Trophoblast cell (in vitro differentiated cells and primary cell): ENCODE data around the gene DVL3.
A peak's percentile ranks its signal among the peaks of the same experiment; 100 is the strongest.

ENCODE experiments used
- DNase-seq, 2 donors: peaks; one replicate each; pipeline ENCODE4 v3.0.0-alpha.2; 2016
- H2AFZ ChIP-seq: 2 replicates; pipeline ENCODE4 v1.6.1; 2013; ENCODE audit warnings: low read length, moderate library complexity, mild to moderate bottlenecking; ENCODE audit not compliant: insufficient read depth, poor library complexity
- H2AK5ac ChIP-seq: 2 replicates; pipeline ENCODE4 v1.6.1; 2013; ENCODE audit warnings: mild to moderate bottlenecking, low read length
- H2BK120ac ChIP-seq: 2 replicates; pipeline ENCODE4 v1.6.1; 2013; ENCODE audit warnings: low read length, mild to moderate bottlenecking, moderate library complexity; ENCODE audit not compliant: insufficient read depth, poor library complexity
- H2BK12ac ChIP-seq: 2 replicates; pipeline ENCODE4 v1.6.1; 2013; ENCODE audit warnings: mild to moderate bottlenecking, low read length, moderate library complexity
- H2BK5ac ChIP-seq: 2 replicates; pipeline ENCODE4 v1.6.1; 2013; ENCODE audit warnings: low read length, low read depth, moderate library complexity, mild to moderate bottlenecking; ENCODE audit not compliant: poor library complexity
- H3K14ac ChIP-seq: 2 replicates; pipeline ENCODE4 v1.6.1; 2013; ENCODE audit warnings: mild to moderate bottlenecking, low read length
- H3K18ac ChIP-seq: 2 replicates; pipeline ENCODE4 v1.6.1; 2013; ENCODE audit warnings: mild to moderate bottlenecking, low read length
- H3K23ac ChIP-seq: 2 replicates; pipeline ENCODE4 v1.6.1; 2013; ENCODE audit warnings: low read length
- H3K27ac ChIP-seq: 2 replicates; pipeline ENCODE4 v1.5.1; 2013; ENCODE audit warnings: low read depth, mild to moderate bottlenecking, inconsistent platforms, low read length, moderate library complexity
- H3K27me3 ChIP-seq: 2 replicates; pipeline ENCODE4 v1.6.1; 2013; ENCODE audit warnings: inconsistent platforms, mild to moderate bottlenecking, low read length, moderate library complexity; ENCODE audit not compliant: insufficient read depth
- H3K36me3 ChIP-seq, 2 experiments: 1 replicate in 1 of 2; 2 replicates in 1 of 2; pipeline ENCODE4 v1.6.1; 2013; ENCODE audit warnings: low read length in 2 of 2, mild to moderate bottlenecking in 2 of 2, moderate library complexity in 1 of 2; ENCODE audit not compliant: insufficient read depth in 2 of 2, control insufficient read depth in 1 of 2
- H3K4ac ChIP-seq: 2 replicates; pipeline ENCODE4 v1.6.1; 2013; ENCODE audit warnings: low read depth, mild to moderate bottlenecking, low read length, moderate library complexity
- H3K4me1 ChIP-seq, 2 experiments: 1 replicate in 1 of 2; 2 replicates in 1 of 2; pipeline ENCODE4 v1.6.1; 2013; ENCODE audit warnings: low read length in 2 of 2, mild to moderate bottlenecking in 2 of 2, moderate library complexity in 1 of 2; ENCODE audit not compliant: insufficient read depth in 2 of 2, control insufficient read depth in 1 of 2
- H3K4me2 ChIP-seq: 2 replicates; pipeline ENCODE4 v1.6.1; 2013; ENCODE audit warnings: inconsistent platforms, mild to moderate bottlenecking, low read length, moderate library complexity
- H3K4me3 ChIP-seq: 2 replicates; pipeline ENCODE4 v1.5.1; 2013; ENCODE audit warnings: mild to moderate bottlenecking, low read depth, low read length, inconsistent platforms
- H3K79me1 ChIP-seq: one replicate; pipeline ENCODE4 v1.6.1; 2013; ENCODE audit warnings: low read length
- H3K79me2 ChIP-seq: 2 replicates; pipeline ENCODE4 v1.6.1; 2013; ENCODE audit warnings: low read length, mild to moderate bottlenecking; ENCODE audit not compliant: control insufficient read depth, insufficient read depth, poor library complexity
- H3K9ac ChIP-seq: 2 replicates; pipeline ENCODE4 v1.6.1; 2013; ENCODE audit warnings: mild to moderate bottlenecking, low read length
- H3K9me3 ChIP-seq: 2 replicates; pipeline ENCODE4 v1.6.1; 2013; ENCODE audit warnings: low read depth, mild to moderate bottlenecking, control low read depth, inconsistent platforms, low read length; ENCODE audit not compliant: insufficient read depth
- H4K12ac ChIP-seq: 2 replicates; pipeline ENCODE4 v1.6.1; 2013; ENCODE audit warnings: low read depth, mild to moderate bottlenecking, low read length, moderate library complexity
- H4K8ac ChIP-seq: 2 replicates; pipeline ENCODE4 v1.6.1; 2013; ENCODE audit warnings: low read depth, mild to moderate bottlenecking, low read length, moderate library complexity
- H4K91ac ChIP-seq: one replicate; pipeline ENCODE4 v1.6.1; 2013; ENCODE audit warnings: low read depth, mild to moderate bottlenecking, low read length, moderate library complexity
- WGBS: extraction: QIAGEN DNeasy Blood & Tissue Kit; methylation state at CpG from one replicate; pipeline ENCODE4 v1.1.7; 2013; ENCODE audit warnings: missing lambda C conversion rate; ENCODE audit not compliant: insufficient read length, insufficient coverage; ENCODE audit errors: extremely low coverage; 5-methylcytosine and 5-hydroxymethylcytosine counted together

Gene DVL3

GRCh38 chr3:184165543-184165942 is 10.4 kb downstream of the DVL3 start:
- Histone ChIP-seq H3K79me1 (peaks cover 4% of the 10 kb centered on the region), H2BK12ac (no peak overlapping the region), H2AK5ac (no peak overlapping the region), H4K91ac (no peak overlapping the region), H3K14ac (no peak overlapping the region), H3K4me2 (no peak overlapping the region), H4K8ac (no peak overlapping the region), H3K27ac (no peak overlapping the region), H3K23ac (no peak overlapping the region), H3K79me2 (peaks cover 7% of the 10 kb centered on the region), H4K12ac (no peak overlapping the region), H2BK120ac (no peak overlapping the region), H2BK5ac (no peak overlapping the region), H3K18ac (no peak overlapping the region), H3K4ac (no peak overlapping the region), H3K9ac (no peak overlapping the region), H3K4me1 (peaks cover 5 to 12% of the 10 kb centered on the region in 2 experiments), H3K27me3 (no peaks in the 10 kb centered on the region), H2AFZ (no peak overlapping the region), H3K4me3 (no peak overlapping the region), H3K9me3 (peaks cover 1% of the 10 kb centered on the region), H3K36me3 (peaks cover 71 to 73% of the 10 kb centered on the region in 2 experiments)
- no CpG with 5 or more reads among the region's 3 CpGs for WGBS
- DNase-seq, result no peak

GRCh38 chr3:184166671-184167070 is 11.5 kb downstream of the DVL3 start:
- Histone ChIP-seq H2BK5ac (no peak overlapping the region), H3K23ac (peak overlapping the region; percentile 24), H3K79me2 (peaks cover 2% of the 10 kb centered on the region), H2AFZ (no peak overlapping the region), H3K27me3 (no peaks in the 10 kb centered on the region), H3K36me3 (peaks cover 79 to 84% of the 10 kb centered on the region in 2 experiments), H2AK5ac (no peak overlapping the region), H3K9ac (no peak overlapping the region), H3K4me1 (peaks cover 8 to 14% of the 10 kb centered on the region in 2 experiments), H3K4me3 (no peak overlapping the region), H4K12ac (no peak overlapping the region), H3K27ac (no peak overlapping the region), H2BK12ac (no peak overlapping the region), H3K18ac (no peak overlapping the region), H4K8ac (no peak overlapping the region), H3K14ac (no peak overlapping the region), H3K79me1 (no peaks in the 10 kb centered on the region), H3K9me3 (peaks cover 3% of the 10 kb centered on the region), H2BK120ac (no peak overlapping the region), H4K91ac (no peak overlapping the region), H3K4ac (no peak overlapping the region), H3K4me2 (no peak overlapping the region)
- no peak for DNase-seq
- no CpG with 5 or more reads among the region's 6 CpGs for WGBS

GRCh38 chr3:184167786-184168185 is 12.6 kb downstream of the DVL3 start:
- Histone ChIP-seq H2AK5ac (no peak overlapping the region), H3K9me3 (peaks cover 2% of the 10 kb centered on the region), H2BK120ac (no peak overlapping the region), H3K36me3 (peaks cover 83 to 93% of the 10 kb centered on the region in 2 experiments), H3K23ac (no peak overlapping the region), H4K8ac (no peak overlapping the region), H3K18ac (no peak overlapping the region), H4K91ac (no peak overlapping the region), H3K9ac (no peak overlapping the region), H2BK12ac (no peak overlapping the region), H3K14ac (no peak overlapping the region), H3K4me2 (no peak overlapping the region), H2AFZ (no peak overlapping the region), H4K12ac (no peak overlapping the region), H3K27me3 (no peaks in the 10 kb centered on the region), H3K4me3 (no peak overlapping the region), H3K4me1 (peaks cover 10 to 16% of the 10 kb centered on the region in 2 experiments), H3K79me2 (peaks cover 2% of the 10 kb centered on the region), H3K79me1 (no peaks in the 10 kb centered on the region), H3K4ac (no peak overlapping the region), H3K27ac (no peak overlapping the region), H2BK5ac (no peak overlapping the region)
- DNase-seq, result no peak
- WGBS, result no CpG with 5 or more reads among the region's 8 CpGs

DNA sequence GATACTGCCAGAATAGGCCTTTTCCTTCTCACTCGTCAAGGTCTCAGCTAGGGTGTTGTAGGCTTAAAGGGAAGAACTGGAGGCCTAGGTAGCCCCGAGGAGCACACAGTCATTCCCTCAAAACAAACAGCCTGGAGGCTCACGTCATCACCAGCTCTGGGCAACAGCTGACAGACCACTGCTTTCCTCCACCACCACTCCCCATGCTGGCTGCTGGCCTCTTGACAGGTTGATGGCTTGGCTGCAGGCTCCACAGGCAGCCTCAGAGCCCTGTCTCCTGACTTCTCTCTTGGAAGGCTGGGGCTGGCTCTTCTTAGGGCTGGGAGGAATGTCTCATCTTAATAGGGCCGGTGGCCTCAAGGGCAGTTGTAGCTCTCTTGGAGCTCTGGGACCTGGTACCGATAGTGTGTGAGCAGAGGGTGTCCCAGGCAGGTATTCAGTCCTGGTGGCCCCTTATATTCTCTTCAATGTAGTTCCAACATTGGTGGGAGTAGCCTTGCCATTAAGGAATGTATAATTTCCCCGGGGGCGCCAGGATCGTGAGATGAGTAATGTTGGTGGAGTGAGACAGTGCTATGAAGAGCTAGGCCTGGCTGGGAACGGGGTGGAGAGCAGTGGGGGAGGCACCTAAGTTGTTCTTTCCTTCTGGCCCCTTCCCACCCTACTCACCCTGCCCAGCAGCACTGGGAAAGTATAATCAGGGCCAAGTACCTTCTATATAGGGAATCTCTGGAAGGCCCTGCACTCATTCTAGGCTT is 13.4 kb downstream of the DVL3 start:
- H2BK5ac ChIP-seq, result no peak overlapping the region
- H3K18ac ChIP-seq, result no peak overlapping the region
- H3K79me2 ChIP-seq, result peaks cover 1% of the 10 kb centered on the region
- H3K14ac ChIP-seq, result no peak overlapping the region
- H2AK5ac ChIP-seq, result no peak overlapping the region
- peaks cover 79 to 89% of the 10 kb centered on the region in 2 experiments for H3K36me3 ChIP-seq
- WGBS, result no CpG with 5 or more reads among the region's 9 CpGs
- DNase-seq, result peak; percentile 64 to 72
- H3K9ac ChIP-seq, result no peak overlapping the region
- H3K79me1 ChIP-seq, result no peaks in the 10 kb centered on the region
- no peak overlapping the region for H4K12ac ChIP-seq
- no peak overlapping the region for H3K23ac ChIP-seq
- H3K4me2 ChIP-seq, result no peak overlapping the region
- no peak overlapping the region for H3K4me3 ChIP-seq
- no peak overlapping the region for H4K8ac ChIP-seq
- H3K9me3 ChIP-seq, result peaks cover 2% of the 10 kb centered on the region
- no peak overlapping the region for H3K27ac ChIP-seq
- H2BK12ac ChIP-seq, result no peak overlapping the region
- no peaks in the 10 kb centered on the region for H3K27me3 ChIP-seq
- no peak overlapping the region for H4K91ac ChIP-seq
- no peak overlapping the region for H2AFZ ChIP-seq
- no peak overlapping the region for H3K4ac ChIP-seq
- H3K4me1 ChIP-seq, result peaks cover 10 to 16% of the 10 kb centered on the region in 2 experiments
- no peak overlapping the region for H2BK120ac ChIP-seq
